SU-DHL-6 (cell line): ENCODE results near the gene IFNE.
"Not testable (repeated sequence)": the region's sequence is repeated elsewhere in the genome, so short reads cannot be mapped to it uniquely, and the experiment has no call there.

Experiments used
- H2AFZ ChIP-seq: fragments of 200-600 bp; sonication (generic); 2 replicates; pipeline ENCODE4 v1.6.1; 2014; ENCODE audit warnings: low read depth, mild to moderate bottlenecking, moderate library complexity, mixed read lengths, antibody characterized with exemption, low read length; ENCODE audit not compliant: severe bottlenecking
- H3F3A ChIP-seq: fragments of 200-600 bp; shearing (Covaris generic); 2 replicates; pipeline ENCODE4 v1.6.0; 2016; ENCODE audit warnings: antibody characterized with exemption, mild to moderate bottlenecking; ENCODE audit not compliant: insufficient read depth
- H3K27ac ChIP-seq: fragments of 200-600 bp; sonication (generic); 2 replicates; pipeline ENCODE4 v1.5.1; 2016; ENCODE audit warnings: low read depth, mild to moderate bottlenecking, low read length, moderate library complexity, mixed read lengths
- H3K27me3 ChIP-seq: fragments of 200-600 bp; sonication (generic), shearing (Covaris generic); 2 replicates; pipeline ENCODE4 v1.6.0; 2014; ENCODE audit warnings: mild to moderate bottlenecking, low read length
- H3K36me3 ChIP-seq: fragments of 200-600 bp; sonication (generic); 2 replicates; pipeline ENCODE4 v1.6.1; 2014; ENCODE audit warnings: mild to moderate bottlenecking, low read length, mixed read lengths
- H3K4me2 ChIP-seq: fragments of 300-600, 200-600 bp; shearing (Covaris generic), sonication (generic); 2 replicates; pipeline ENCODE4 v1.6.0; 2014; ENCODE audit warnings: low read length, low read depth, mild to moderate bottlenecking; ENCODE audit not compliant: poor library complexity, severe bottlenecking
- H3K4me3 ChIP-seq: fragments of 200-600 bp; sonication (generic); 2 replicates; pipeline ENCODE4 v1.5.1; 2014; ENCODE audit warnings: antibody characterized with exemption, low read length, mild to moderate bottlenecking, mixed read lengths; ENCODE audit not compliant: insufficient read depth, poor library complexity, severe bottlenecking
- H3K79me2 ChIP-seq: fragments of 200-600 bp; sonication (generic); 2 replicates; pipeline ENCODE4 v1.6.1; 2014; ENCODE audit warnings: mild to moderate bottlenecking, low read length, moderate library complexity; ENCODE audit not compliant: insufficient read depth
- H3K9ac ChIP-seq: fragments of 200-600 bp; sonication (generic); 2 replicates; pipeline ENCODE4 v1.7.0; 2014; ENCODE audit warnings: mild to moderate bottlenecking, low read length
- H3K9me2 ChIP-seq: fragments of 200-600 bp; sonication (generic); replicated peaks from 2 replicates; pipeline ENCODE4 v1.6.1; 2014; ENCODE audit warnings: low read length; ENCODE audit not compliant: insufficient read depth
- H3K9me3 ChIP-seq: fragments of 200-600 bp; sonication (generic); 2 replicates; pipeline ENCODE4 v1.6.1; 2014; ENCODE audit warnings: low read length, mixed read lengths; ENCODE audit not compliant: insufficient read depth
- H4K20me1 ChIP-seq: fragments of 200-600 bp; sonication (generic); 2 replicates; pipeline ENCODE4 v1.6.1; 2014; ENCODE audit warnings: low read depth, mild to moderate bottlenecking, antibody characterized with exemption, low read length, moderate library complexity, mixed read lengths
- EZH2phosphoT487 ChIP-seq: fragments of 200-600 bp; sonication (generic), shearing (Covaris generic); conservative IDR thresholded peaks from 2 replicates; pipeline ENCODE4 v1.6.1; 2018; ENCODE audit warnings: mild to moderate bottlenecking, antibody characterized with exemption, low read length, moderate library complexity, mixed read lengths
- TF ChIP-seq, protein P1 (sequence below): fragments of 200-600 bp; sonication (generic); IDR thresholded peaks from one replicate; pipeline ENCODE4 v1.5.1; 2017; ENCODE audit warnings: antibody characterized with exemption, mild to moderate bottlenecking, low read length, moderate library complexity; ENCODE audit not compliant: insufficient read depth, poor library complexity, severe bottlenecking

IFNE gene

DNA sequence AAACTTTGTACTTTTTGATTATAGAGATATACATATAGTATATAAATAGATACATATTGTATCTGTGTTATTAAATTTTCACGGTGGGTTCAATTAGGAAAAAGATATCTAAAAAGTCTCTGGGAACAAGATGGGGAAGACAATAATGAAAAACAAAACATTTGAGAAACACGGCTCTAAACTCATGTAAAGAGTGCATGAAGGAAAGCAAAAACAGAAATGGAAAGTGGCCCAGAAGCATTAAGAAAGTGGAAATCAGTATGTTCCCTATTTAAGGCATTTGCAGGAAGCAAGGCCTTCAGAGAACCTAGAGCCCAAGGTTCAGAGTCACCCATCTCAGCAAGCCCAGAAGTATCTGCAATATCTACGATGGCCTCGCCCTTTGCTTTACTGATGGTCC is 42.0 kb downstream of the IFNE start, which contains the start of gene IFNA1:
Gene IFNA1 (plus strand): TSS at position 301 of the 400 bp plus-strand sequence. CDS start 69 bp downstream, at position 370.
- no peaks in the 10 kb centered on the region for H4K20me1 ChIP-seq
- no peaks in the 10 kb centered on the region for H3F3A ChIP-seq
- H3K9me3 ChIP-seq: no peaks in the 10 kb centered on the region
- no peak within 1 kb of the TSS for H3K4me2 ChIP-seq
- no peak within 1 kb of the TSS for H2AFZ ChIP-seq
- no peaks in the 10 kb centered on the region for H3K36me3 ChIP-seq
- H3K79me2 ChIP-seq: no peaks in the 10 kb centered on the region
- no peak within 1 kb of the TSS for H3K4me3 ChIP-seq
- H3K9ac ChIP-seq: no peak within 1 kb of the TSS
- H3K27me3 ChIP-seq: no peaks in the 10 kb centered on the region
- H3K27ac ChIP-seq: no peak within 1 kb of the TSS
- TF ChIP-seq, protein P1, sequence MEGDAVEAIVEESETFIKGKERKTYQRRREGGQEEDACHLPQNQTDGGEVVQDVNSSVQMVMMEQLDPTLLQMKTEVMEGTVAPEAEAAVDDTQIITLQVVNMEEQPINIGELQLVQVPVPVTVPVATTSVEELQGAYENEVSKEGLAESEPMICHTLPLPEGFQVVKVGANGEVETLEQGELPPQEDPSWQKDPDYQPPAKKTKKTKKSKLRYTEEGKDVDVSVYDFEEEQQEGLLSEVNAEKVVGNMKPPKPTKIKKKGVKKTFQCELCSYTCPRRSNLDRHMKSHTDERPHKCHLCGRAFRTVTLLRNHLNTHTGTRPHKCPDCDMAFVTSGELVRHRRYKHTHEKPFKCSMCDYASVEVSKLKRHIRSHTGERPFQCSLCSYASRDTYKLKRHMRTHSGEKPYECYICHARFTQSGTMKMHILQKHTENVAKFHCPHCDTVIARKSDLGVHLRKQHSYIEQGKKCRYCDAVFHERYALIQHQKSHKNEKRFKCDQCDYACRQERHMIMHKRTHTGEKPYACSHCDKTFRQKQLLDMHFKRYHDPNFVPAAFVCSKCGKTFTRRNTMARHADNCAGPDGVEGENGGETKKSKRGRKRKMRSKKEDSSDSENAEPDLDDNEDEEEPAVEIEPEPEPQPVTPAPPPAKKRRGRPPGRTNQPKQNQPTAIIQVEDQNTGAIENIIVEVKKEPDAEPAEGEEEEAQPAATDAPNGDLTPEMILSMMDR: no peak
- no peak for TF ChIP-seq EZH2phosphoT487
- H3K9me2 ChIP-seq: no peaks in the 10 kb centered on the region

DNA sequence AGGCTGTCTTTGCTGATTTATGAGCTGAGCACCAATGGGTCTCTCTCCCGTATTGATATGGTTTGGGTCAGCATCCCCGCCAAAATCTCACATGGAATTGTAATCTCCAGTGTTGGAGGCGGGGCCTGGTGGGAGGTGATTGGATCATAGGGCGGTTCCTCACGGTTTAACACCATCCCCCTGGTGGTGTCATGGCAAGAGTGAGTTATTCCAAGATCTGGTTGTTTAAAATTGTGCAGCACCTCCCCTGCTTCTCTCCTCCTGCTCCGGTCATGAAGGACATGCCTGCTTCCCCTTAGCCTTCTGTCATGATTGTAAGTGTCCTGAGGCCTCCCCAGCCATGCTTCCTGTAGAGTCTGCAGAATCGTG is 47.1 kb downstream of the IFNE start:
- not testable (repeated sequence) for H3K79me2 ChIP-seq

DNA sequence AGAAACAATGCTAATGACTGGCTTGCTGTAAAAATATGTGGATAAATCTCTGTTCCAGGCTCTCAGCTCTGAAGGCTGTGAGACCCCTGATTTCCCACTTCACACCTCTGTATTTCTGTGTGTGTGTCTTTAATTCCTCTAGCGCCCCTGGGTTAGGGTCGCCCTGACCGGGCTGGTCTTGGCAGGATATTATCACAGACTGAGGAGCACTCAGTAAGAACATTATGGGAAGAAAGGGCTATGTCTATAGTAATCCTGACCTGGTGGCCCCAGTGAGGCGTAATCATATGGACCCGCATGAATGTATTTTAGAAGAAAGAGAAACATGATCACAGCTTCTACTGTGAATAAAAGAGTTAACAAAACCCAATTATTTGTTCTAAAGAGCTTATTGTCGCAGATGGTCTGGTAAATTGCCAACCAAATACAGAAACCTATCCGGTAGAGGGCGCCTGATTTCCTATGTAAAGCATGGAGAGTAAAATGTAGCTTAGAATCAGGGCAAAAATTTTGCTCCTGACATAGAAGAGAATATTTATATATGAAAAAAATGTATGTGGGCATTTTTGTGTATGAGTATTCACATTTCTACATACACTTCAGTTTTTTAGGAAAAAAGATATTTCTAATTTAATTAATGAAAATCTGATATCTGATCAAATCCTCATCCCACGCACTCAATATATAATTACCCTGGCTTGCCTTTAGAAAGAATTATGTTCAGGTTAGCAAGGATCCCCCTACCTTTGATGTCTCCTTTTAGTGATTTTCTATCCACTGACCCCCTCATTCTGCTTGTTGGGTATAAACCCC is 47.7 kb downstream of the IFNE start:
- TF ChIP-seq, protein P1: peak; percentile 90
- TF ChIP-seq EZH2phosphoT487: no peak
- Histone ChIP-seq H2AFZ (no peak overlapping the region), H4K20me1 (no peaks in the 10 kb centered on the region), H3K4me3 (no peak overlapping the region), H3F3A (no peaks in the 10 kb centered on the region), H3K4me2 (no peak overlapping the region), H3K79me2 (no peaks in the 10 kb centered on the region), H3K27me3 (no peaks in the 10 kb centered on the region), H3K9me2 (no peaks in the 10 kb centered on the region), H3K27ac (no peak overlapping the region), H3K36me3 (no peaks in the 10 kb centered on the region), H3K9me3 (no peaks in the 10 kb centered on the region), H3K9ac (no peak overlapping the region)

More for the DNA sequence above, 47.1 kb downstream of the IFNE start:
- H3K4me2 ChIP-seq, H2AFZ ChIP-seq, H3K9me2 ChIP-seq, H3K27me3 ChIP-seq, H4K20me1 ChIP-seq, H3K27ac ChIP-seq, H3K4me3 ChIP-seq, H3K36me3 ChIP-seq, H3F3A ChIP-seq, H3K9ac ChIP-seq, H3K9me3 ChIP-seq: not testable (repeated sequence)

DNA sequence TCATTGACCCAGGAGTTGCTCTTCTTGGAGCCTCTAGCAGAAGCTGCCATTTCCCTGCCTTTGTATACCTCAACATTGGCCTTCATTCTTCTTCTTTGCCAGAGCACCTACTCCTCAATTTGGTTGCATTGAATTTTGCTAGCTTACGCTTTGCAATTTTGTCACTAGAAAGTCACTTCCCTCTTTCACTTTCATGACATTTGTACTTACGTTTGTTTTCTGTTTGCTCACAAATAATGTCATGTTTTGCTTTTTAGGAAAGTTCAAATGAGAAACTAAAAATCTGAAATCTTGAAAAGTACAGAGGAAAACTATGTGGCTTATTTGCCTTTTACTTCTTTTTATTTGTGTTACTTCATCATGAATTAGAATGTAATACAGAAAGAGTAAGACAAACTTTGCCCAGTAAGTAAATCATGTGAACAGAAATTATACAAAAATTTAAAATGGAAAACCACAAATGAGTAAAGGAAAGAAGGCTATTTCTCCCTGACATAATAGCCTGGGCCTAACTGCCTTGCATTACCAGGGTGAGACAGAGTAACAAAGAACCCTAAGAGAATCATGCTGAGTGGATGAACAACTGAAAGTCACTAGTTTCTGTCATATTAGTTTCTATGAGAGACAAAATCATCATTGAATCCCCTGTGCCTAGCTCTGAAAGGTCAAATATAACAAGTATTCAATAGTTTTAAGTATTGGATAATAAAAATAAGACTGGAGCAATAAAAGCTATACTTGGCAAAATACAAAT is 49.3 kb downstream of the IFNE start:
- Histone ChIP-seq H3K9me3 (no peaks in the 10 kb centered on the region), H3K27me3 (no peaks in the 10 kb centered on the region), H2AFZ (no peak overlapping the region), H3K9me2 (no peaks in the 10 kb centered on the region), H3F3A (no peaks in the 10 kb centered on the region), H3K79me2 (no peaks in the 10 kb centered on the region), H3K4me2 (no peak overlapping the region), H3K27ac (no peak overlapping the region), H4K20me1 (no peaks in the 10 kb centered on the region), H3K9ac (no peak overlapping the region), H3K4me3 (no peak overlapping the region), H3K36me3 (no peaks in the 10 kb centered on the region)
- TF ChIP-seq, protein P1: no peak
- TF ChIP-seq EZH2phosphoT487: no peak
